SW480 (cell line): ENCODE measurements around the gene SEMA3C.

ENCODE experiments used
- DNase-seq: peaks from one replicate; pipeline ENCODE4 v3.0.0-alpha.2; 2016; ENCODE audit warnings: low spot score

SEMA3C gene

GRCh38 chr7:80848841-80849240, 70.0 kb downstream of the SEMA3C start:
- DNase-seq: no peak

- DNase-seq: no peak
Observed at GRCh38 chr7:80847895-80848294, 71.0 kb downstream of the SEMA3C start.

GRCh38 chr7:80847027-80847426, 71.8 kb downstream of the SEMA3C start:
- DNase-seq: no peak

- no peak for DNase-seq
Observed at GRCh38 chr7:80844916-80845315, 73.9 kb downstream of the SEMA3C start.

GRCh38 chr7:80843018-80843677, 75.7 kb downstream of the SEMA3C start:
- DNase-seq: no peak

- no peak for DNase-seq
Observed at GRCh38 chr7:80842022-80842790, 76.6 kb downstream of the SEMA3C start.

- DNase-seq: no peak
Observed at GRCh38 chr7:80841423-80841955, 77.4 kb downstream of the SEMA3C start.

- no peak for DNase-seq
Observed at GRCh38 chr7:80840681-80841080, 78.2 kb downstream of the SEMA3C start.

- no peak for DNase-seq
Observed at GRCh38 chr7:80839855-80840254, 79.0 kb downstream of the SEMA3C start.

GRCh38 chr7:80838643-80839042, 80.2 kb downstream of the SEMA3C start:
- no peak for DNase-seq

GRCh38 chr7:80837345-80837744, 81.5 kb downstream of the SEMA3C start:
- DNase-seq: no peak

GRCh38 chr7:80835251-80835650, 83.6 kb downstream of the SEMA3C start:
- DNase-seq: no peak

- DNase-seq: peak; percentile 10
Observed at GRCh38 chr7:80833289-80834268, 85.3 kb downstream of the SEMA3C start.

GRCh38 chr7:80832006-80832405, 86.8 kb downstream of the SEMA3C start:
- DNase-seq: no peak

GRCh38 chr7:80830584-80831285, 88.1 kb downstream of the SEMA3C start:
- DNase-seq: no peak

GRCh38 chr7:80830010-80830409, 88.8 kb downstream of the SEMA3C start:
- no peak for DNase-seq

- DNase-seq: no peak
Observed at GRCh38 chr7:80829527-80829926, 89.3 kb downstream of the SEMA3C start.

GRCh38 chr7:80827239-80827633, 91.6 kb downstream of the SEMA3C start:
- no peak for DNase-seq

- DNase-seq: no peak
Observed at GRCh38 chr7:80826520-80827238, 92.2 kb downstream of the SEMA3C start.

- DNase-seq: no peak
Observed at GRCh38 chr7:80825499-80825898, 93.4 kb downstream of the SEMA3C start.

GRCh38 chr7:80824253-80824652, 94.6 kb downstream of the SEMA3C start:
- DNase-seq: no peak
